RWPE2 (cell line): ENCODE results near the gene TP53TG3E.
"Not testable (repeated sequence)": the region's sequence is repeated elsewhere in the genome, so short reads cannot be mapped to it uniquely, and the experiment has no call there.

Experiments used
- ATAC-seq: fragments of 200-7000 bp; cut with Tn5 transposase; 3 replicates; pipeline ENCODE4 v1.9.1; 2021; ENCODE audit warnings: low read depth
- DNase-seq: peaks from one replicate; pipeline ENCODE4 v3.0.0-alpha.2; 2020; ENCODE audit warnings: low spot score
- H3K27ac ChIP-seq: fragments of 450-650 bp; 2 replicates; pipeline ENCODE4 v1.5.1; 2017; ENCODE audit warnings: mild to moderate bottlenecking; ENCODE audit not compliant: poor library complexity, severe bottlenecking
- H3K27me3 ChIP-seq: fragments of 250-450 bp; sonication (Bioruptor Pico); 2 replicates; pipeline ENCODE4 v1.5.1; 2021; ENCODE audit warnings: mild to moderate bottlenecking, moderate library complexity; ENCODE audit not compliant: insufficient read depth, poor library complexity, severe bottlenecking
- H3K36me3 ChIP-seq: fragments of 250-450 bp; sonication (Bioruptor Pico); 2 replicates; pipeline ENCODE4 v1.5.1; 2020; ENCODE audit warnings: low read depth, mild to moderate bottlenecking, moderate library complexity
- H3K4me1 ChIP-seq: fragments of 250-450 bp; sonication (Bioruptor Pico); 2 replicates; pipeline ENCODE4 v1.5.1; 2021; ENCODE audit warnings: mild to moderate bottlenecking, moderate library complexity; ENCODE audit not compliant: insufficient read depth, poor library complexity, severe bottlenecking
- H3K4me3 ChIP-seq: fragments of 250-450 bp; sonication (Bioruptor Pico); 2 replicates; pipeline ENCODE4 v1.5.1; 2021; ENCODE audit warnings: mild to moderate bottlenecking, moderate library complexity; ENCODE audit not compliant: severe bottlenecking
- H3K9me3 ChIP-seq: fragments of 250-450 bp; sonication (Bioruptor Pico); 2 replicates; pipeline ENCODE4 v1.5.1; 2021; ENCODE audit warnings: mild to moderate bottlenecking, moderate library complexity; ENCODE audit not compliant: severe bottlenecking

Gene TP53TG3E, protein sequence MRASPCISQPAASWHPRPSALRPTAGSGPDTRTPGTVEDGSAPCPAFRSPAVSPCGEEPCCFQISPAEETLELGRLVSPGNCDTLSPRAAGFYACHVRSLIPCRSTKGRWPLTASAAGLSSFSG

DNA sequence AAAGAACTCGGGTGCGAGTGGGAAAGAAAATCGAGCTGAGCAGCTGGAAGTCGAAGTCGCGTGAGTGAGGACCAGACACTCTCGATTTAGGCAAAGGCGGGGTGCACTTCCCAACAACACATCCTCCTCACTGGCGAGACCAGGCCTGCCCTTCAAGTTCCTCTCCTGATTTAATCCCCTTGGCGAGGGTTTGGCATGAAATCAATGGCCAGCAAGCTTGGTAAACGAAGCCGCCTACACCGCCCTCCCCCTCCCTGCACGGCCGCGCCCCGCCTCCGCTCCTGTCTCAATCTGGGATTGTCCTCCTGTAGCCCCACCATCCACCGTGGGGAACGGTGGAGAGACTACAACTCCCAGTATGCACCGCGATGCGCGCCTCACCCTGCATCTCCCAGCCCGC lies at the start of gene TP53TG3E:
Gene TP53TG3E, plus strand, starts transcription at position 301 of the 400 bp plus-strand sequence. Its CDS starts 68 bp downstream, at position 369.
- H3K27me3 ChIP-seq, H3K4me3 ChIP-seq, DNase-seq, ATAC-seq, H3K36me3 ChIP-seq, H3K4me1 ChIP-seq, H3K9me3 ChIP-seq, H3K27ac ChIP-seq: not testable (repeated sequence)

DNA sequence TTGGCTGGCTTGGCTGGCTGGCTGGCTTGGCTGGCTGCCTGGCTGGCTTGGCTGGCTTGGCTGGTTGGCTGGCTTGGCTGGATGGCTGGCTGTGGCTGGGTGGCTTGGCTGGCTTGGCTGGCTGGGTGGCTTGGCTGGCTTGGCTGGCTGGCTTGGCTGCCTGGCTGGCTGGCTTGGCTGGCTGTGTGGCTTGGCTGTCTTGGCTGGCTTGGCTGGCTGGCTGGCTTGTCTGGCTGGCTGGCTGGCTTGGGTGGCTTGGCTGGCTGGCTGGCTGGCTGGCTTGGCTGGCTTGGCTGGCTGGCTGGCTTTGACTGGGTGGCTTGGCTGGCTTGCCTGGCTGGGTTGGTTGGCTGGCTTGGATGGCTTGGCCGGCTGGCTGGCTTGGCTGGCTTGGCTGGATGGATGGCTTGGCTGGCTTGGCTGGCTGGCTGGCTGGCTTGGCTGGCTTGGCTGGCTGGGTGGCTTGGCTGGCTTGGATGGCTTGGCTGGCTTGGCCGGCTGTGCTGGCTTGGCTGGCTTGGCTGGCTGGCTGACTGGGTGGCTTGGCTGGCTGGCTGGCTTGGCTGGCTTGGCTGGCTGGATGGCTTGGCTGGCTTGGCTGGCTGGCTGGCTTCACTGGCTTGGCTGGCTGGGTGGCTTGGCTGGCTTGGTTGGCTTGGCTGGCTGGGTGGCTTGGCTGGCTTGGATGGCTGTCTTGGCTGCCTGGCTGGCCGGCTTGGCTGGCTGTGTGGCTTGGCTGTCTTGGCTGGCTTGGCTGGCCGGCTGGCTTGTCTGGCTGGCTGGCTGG lies 32.3 kb downstream of the TP53TG3E start:
- H3K4me1 ChIP-seq, H3K27me3 ChIP-seq, H3K27ac ChIP-seq, DNase-seq, ATAC-seq, H3K4me3 ChIP-seq, H3K36me3 ChIP-seq, H3K9me3 ChIP-seq: not testable (repeated sequence)

DNA sequence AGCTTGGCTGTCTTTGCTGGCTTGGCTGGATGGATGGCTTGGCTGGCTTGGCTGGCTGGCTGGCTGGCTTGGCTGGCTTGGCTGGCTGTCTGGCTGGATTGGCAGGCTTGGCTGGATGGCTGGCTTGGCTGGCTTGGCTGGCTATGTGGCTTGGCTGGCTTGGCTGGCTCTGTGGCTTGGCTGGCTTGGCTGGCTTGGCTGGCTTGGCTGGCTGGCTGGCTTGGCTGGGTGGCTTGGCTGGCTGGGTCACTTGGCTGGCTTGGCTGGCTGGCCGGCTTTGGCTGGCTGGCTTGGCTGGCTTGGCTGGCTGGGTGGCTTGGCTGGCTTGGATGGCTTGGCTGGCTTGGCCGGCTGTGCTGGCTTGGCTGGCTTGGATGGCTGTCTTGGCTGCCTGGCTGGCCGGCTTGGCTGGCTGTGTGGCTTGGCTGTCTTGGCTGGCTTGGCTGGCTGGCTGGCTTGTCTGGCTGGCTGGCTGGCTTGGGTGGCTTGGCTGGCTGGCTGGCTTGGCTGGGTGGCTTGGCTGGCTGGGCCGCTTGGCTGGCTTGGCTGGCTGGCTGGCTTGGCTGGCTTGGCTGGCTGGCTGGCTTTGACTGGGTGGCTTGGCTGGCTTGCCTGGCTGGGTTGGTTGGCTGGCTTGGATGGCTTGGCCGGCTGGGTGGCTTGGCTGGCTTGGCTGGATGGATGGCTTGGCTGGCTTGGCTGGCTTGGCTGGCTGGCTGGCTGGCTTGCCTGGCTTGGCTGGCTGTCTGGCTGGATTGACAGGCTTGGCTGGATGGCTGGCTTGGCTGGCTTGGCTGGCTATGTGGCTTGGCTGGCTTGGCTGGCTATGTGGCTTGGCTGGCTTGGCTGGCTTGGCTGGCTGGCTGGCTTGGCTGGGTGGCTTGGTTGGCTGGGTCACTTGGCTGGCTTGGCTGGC lies 33.8 kb downstream of the TP53TG3E start:
- H3K27ac ChIP-seq, DNase-seq, H3K4me3 ChIP-seq, H3K9me3 ChIP-seq, H3K4me1 ChIP-seq, H3K36me3 ChIP-seq, H3K27me3 ChIP-seq, ATAC-seq: not testable (repeated sequence)

DNA sequence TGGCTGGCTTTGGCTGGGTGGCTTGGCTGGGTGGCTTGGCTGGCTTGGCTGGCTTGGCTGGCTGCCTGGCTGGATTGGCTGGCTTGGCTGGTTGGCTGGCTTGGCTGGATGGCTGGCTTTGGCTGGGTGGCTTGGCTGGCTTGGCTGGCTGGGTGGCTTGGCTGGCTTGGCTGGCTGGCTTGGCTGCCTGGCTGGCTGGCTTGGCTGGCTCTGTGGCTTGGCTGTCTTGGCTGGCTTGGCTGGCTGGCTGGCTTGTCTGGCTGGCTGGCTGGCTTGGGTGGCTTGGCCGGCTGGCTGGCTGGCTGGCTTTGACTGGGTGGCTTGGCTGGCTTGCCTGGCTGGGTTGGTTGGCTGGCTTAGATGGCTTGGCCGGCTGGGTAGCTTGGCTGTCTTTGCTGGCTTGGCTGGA lies 34.4 kb downstream of the TP53TG3E start:
- DNase-seq, ATAC-seq, H3K27ac ChIP-seq, H3K27me3 ChIP-seq, H3K9me3 ChIP-seq, H3K4me3 ChIP-seq, H3K36me3 ChIP-seq, H3K4me1 ChIP-seq: not testable (repeated sequence)

DNA sequence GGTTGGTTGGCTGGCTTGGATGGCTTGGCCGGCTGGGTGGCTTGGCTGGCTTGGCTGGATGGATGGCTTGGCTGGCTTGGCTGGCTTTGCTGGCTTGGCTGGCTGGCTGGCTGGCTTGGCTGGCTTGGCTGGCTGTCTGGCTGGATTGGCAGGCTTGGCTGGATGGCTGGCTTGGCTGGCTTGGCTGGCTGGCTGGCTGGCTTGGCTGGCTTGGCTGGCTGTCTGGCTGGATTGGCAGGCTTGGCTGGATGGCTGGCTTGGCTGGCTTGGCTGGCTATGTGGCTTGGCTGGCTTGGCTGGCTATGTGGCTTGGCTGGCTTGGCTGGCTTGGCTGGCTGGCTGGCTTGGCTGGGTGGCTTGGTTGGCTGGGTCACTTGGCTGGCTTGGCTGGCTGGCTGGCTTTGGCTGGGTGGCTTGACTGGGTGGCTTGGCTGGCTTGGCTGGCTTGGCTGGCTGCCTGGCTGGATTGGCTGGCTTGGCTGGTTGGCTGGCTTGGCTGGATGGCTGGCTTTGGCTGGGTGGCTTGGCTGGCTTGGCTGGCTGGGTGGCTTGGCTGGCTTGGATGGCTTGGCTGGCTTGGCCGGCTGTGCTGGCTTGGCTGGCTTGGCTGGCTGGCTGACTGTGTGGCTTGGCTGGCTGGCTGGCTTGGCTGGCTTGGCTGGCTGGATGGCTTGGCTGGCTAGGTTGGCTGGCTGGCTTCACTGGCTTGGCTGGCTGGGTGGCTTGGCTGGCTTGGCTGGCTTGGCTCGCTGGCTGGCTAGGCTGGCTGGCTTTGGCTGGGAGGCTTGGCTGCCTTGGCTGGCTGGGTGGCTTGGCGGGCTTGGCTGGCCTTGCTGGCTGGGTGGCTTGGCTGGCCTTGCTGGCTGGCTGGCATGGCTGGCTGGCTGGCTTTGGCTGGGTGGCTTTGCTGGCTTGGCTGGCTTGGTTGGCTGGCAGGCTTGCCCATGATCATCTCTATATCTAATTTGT lies 35.3 kb downstream of the TP53TG3E start:
- not testable (repeated sequence) for H3K9me3 ChIP-seq, H3K27ac ChIP-seq, H3K36me3 ChIP-seq, H3K27me3 ChIP-seq, DNase-seq, H3K4me3 ChIP-seq, H3K4me1 ChIP-seq
- ATAC-seq, result peak; percentile 42; the same call in 1 of the 3 replicates
